Spleen (tissue), 11 donors: Measurements from ENCODE around the gene MYO7A. TPM values are rescaled to one million over a fixed set of nuclear protein-coding genes. Genes with fewer than 3 reads are reported as not detected.

Experiments used
- DNase-seq: peaks from one replicate; pipeline ENCODE4 v3.0.0-alpha.2; 2020
- H3K27ac ChIP-seq, 8 donors: fragments of 200-600 bp; sonication (generic) in 7 of 8; 1 replicate in 4 of 8; 2 replicates in 4 of 8; pipeline versions ENCODE4 v1.5.0 to v1.8.0; 2016 to 2021; ENCODE audit warnings: inconsistent platforms in 4 of 8, mild to moderate bottlenecking in 4 of 8, moderate library complexity in 1 of 8
- H3K27me3 ChIP-seq, 7 donors: fragments of 200-600 bp; sonication (generic) in 6 of 7; replicated peaks in 1 of 7; 1 replicate in 4 of 7; 2 replicates in 3 of 7; pipeline versions ENCODE4 v1.5.0 to v1.8.0; 2016 to 2021; ENCODE audit warnings: inconsistent platforms in 3 of 7, mild to moderate bottlenecking in 1 of 7
- H3K36me3 ChIP-seq, 6 donors: fragments of 200-600 bp; sonication (generic) in 5 of 6; 1 replicate in 4 of 6; 2 replicates in 2 of 6; pipeline versions ENCODE4 v1.5.0 to v1.8.0; 2016 to 2021; ENCODE audit warnings: inconsistent platforms in 2 of 6
- H3K4me1 ChIP-seq, 6 donors: fragments of 200-600 bp; sonication (generic) in 5 of 6; 1 replicate in 3 of 6; 2 replicates in 3 of 6; pipeline versions ENCODE4 v1.5.0 to v1.8.0; 2016 to 2021; ENCODE audit warnings: inconsistent platforms in 3 of 6
- H3K4me3 ChIP-seq, 8 donors: fragments of 200-600 bp; sonication (generic) in 7 of 8; 1 replicate in 4 of 8; 2 replicates in 4 of 8; pipeline versions ENCODE4 v1.5.0 to v1.8.0; 2016 to 2021; ENCODE audit warnings: inconsistent platforms in 4 of 8, mild to moderate bottlenecking in 4 of 8, moderate library complexity in 2 of 8
- H3K9me3 ChIP-seq, 8 donors: fragments of 200-600 bp; sonication (generic) in 7 of 8; 1 replicate in 4 of 8; 2 replicates in 4 of 8; pipeline versions ENCODE4 v1.5.0 to v1.8.0; 2016 to 2021; ENCODE audit warnings: inconsistent platforms in 4 of 8
- CTCF ChIP-seq, 11 experiments: fragments of 200-600 bp in 7 of 11; fragments of 450-650 bp in 4 of 11; sonication (generic) in 4 of 11; IDR thresholded peaks in 8 of 11; conservative IDR thresholded peaks in 3 of 11; 1 replicate in 7 of 11; 2 replicates in 4 of 11; pipeline versions ENCODE4 v1.4.0 to v1.8.0; 2016 to 2021; ENCODE audit warnings: antibody characterized with exemption in 11 of 11, inconsistent platforms in 4 of 11, mild to moderate bottlenecking in 1 of 11
- POLR2A ChIP-seq, 3 donors: fragments of 450-650 bp; IDR thresholded peaks; one replicate each; pipeline ENCODE4 v1.5.1; 2017; ENCODE audit warnings: antibody characterized with exemption in 3 of 3, mild to moderate bottlenecking in 1 of 3
- POLR2AphosphoS5 ChIP-seq, 3 donors: sonication (generic); formaldehyde crosslinking; IDR thresholded peaks; one replicate each; pipeline ENCODE4 v1.5.1; 2017; ENCODE audit warnings: antibody characterized with exemption in 3 of 3
- WGBS, 5 donors: extraction: QIAGEN DNeasy Blood & Tissue Kit in 3 of 5; methylation state at CpG; one replicate each; pipeline versions ENCODE4 v1.1.5 to v1.1.7; 2013 to 2018; 5-methylcytosine and 5-hydroxymethylcytosine counted together
- intact Hi-C: fragments of 100-400 bp; cut with DNase I; formaldehyde crosslinking; loops from one replicate; pipeline ENCODE4 v1.15.0; 2023; ENCODE audit warnings: low total_unique reads
- polyA plus RNA-seq, 3 donors: library from polyadenylated mRNA; stranded (reverse); fragments of 200-250 nt; gene quantifications; one replicate each; pipeline ENCODE4 v1.2.1, GENCODE V29; 2013
- total RNA-seq, 7 donors: library from RNA; depleted of rRNA in 3 of 7; stranded (reverse); fragments of >200 nt in 3 of 7; fragmentation: NEBNext Ultra II Directional in 4 of 7; extraction: Animal tissue kit (Norgen Biotek cat#: 25700) in 4 of 7; gene quantifications; one replicate each; pipeline versions ENCODE4 v1.1.0 to v1.2.1, GENCODE V29; 2016 to 2021
- donor health status: healthy with polysubstance abuse.
- donor health status: DM: no; HTN: no; CAD: no; lungs with moderate emphysema.
- donor health status: DM: no; HTN: no; CAD: no.
- donor health status: Bipolar disorder and iron deficiency.
- donor health status: healthy.
- donor health status: DM: no; HTN: no; CAD: no.
- donor health status: DM: yes; HTN: yes; CAD: no.

Gene MYO7A
- total and polyA plus RNA-seq, 10 donors, result 3.5 to 147 (median 33.0) TPM

GRCh38 chr11:77123591-77123990, 4.5 kb upstream of the MYO7A start:
- H3K4me3 ChIP-seq, result no peak overlapping the region
- no peak overlapping the region for H3K27ac ChIP-seq
- WGBS, 5 donors, result 86 to 93% (median 90%) methylated on average over 3 to 8 of the region's 8 CpGs
- intact Hi-C loops, result no loop called here
- H3K36me3 ChIP-seq, result peaks cover 0 to 42% (median 0%) of the 10 kb centered on the region in 6 donors
- H3K9me3 ChIP-seq, result no peaks in the 10 kb centered on the region
- no peak for DNase-seq
- H3K4me1 ChIP-seq, result peaks cover 13 to 21% (median 18%) of the 10 kb centered on the region in 6 donors
- TF ChIP-seq CTCF (IDR thresholded peaks at IDR 0.05 in 8 of 11, conservative IDR thresholded peaks at IDR 0.05 in 3 of 11), result no peak
- TF ChIP-seq POLR2AphosphoS5 (IDR thresholded peaks at IDR 0.05), result no peak
- TF ChIP-seq POLR2A (IDR thresholded peaks at IDR 0.05), result no peak
- peaks cover 0 to 27% (median 0%) of the 10 kb centered on the region in 7 donors for H3K27me3 ChIP-seq

GRCh38 chr11:77124041-77124440, 4.0 kb upstream of the MYO7A start:
- H3K36me3 ChIP-seq, result peaks cover 0 to 42% (median 0%) of the 10 kb centered on the region in 6 donors
- no peaks in the 10 kb centered on the region for H3K9me3 ChIP-seq
- DNase-seq, result no peak
- no peak overlapping the region for H3K27ac ChIP-seq
- no peak overlapping the region for H3K4me3 ChIP-seq
- 88 to 96% (median 91%) methylated on average over 8 of the region's 8 CpGs for whole genome bisulfite sequencing, 5 donors
- intact Hi-C loops, result no loop called here
- H3K4me1 ChIP-seq, result peaks cover 13 to 22% (median 18%) of the 10 kb centered on the region in 6 donors
- H3K27me3 ChIP-seq, result peaks cover 0 to 27% (median 0%) of the 10 kb centered on the region in 7 donors
- TF ChIP-seq POLR2A (IDR thresholded peaks at IDR 0.05) (no peak), POLR2AphosphoS5 (IDR thresholded peaks at IDR 0.05) (no peak), CTCF (IDR thresholded peaks at IDR 0.05 in 8 of 11, conservative IDR thresholded peaks at IDR 0.05 in 3 of 11) (no peak)

GRCh38 chr11:77124488-77124887, 3.6 kb upstream of the MYO7A start:
- no peak for DNase-seq
- Histone ChIP-seq H3K9me3 (no peaks in the 10 kb centered on the region), H3K36me3 (peaks cover 0 to 42% (median 0%) of the 10 kb centered on the region in 6 donors), H3K4me3 (no peak overlapping the region), H3K27me3 (peaks cover 0 to 27% (median 0%) of the 10 kb centered on the region in 7 donors), H3K4me1 (peaks cover 13 to 22% (median 18%) of the 10 kb centered on the region in 6 donors), H3K27ac (no peak overlapping the region)
- 88 to 98% (median 94%) methylated on average over 6 of the region's 6 CpGs for WGBS, 5 donors
- intact Hi-C loops, result no loop called here
- no peak for TF ChIP-seq CTCF (IDR thresholded peaks at IDR 0.05 in 8 of 11, conservative IDR thresholded peaks at IDR 0.05 in 3 of 11)
- no peak for TF ChIP-seq POLR2AphosphoS5 (IDR thresholded peaks at IDR 0.05)
- TF ChIP-seq POLR2A (IDR thresholded peaks at IDR 0.05), result no peak

DNA sequence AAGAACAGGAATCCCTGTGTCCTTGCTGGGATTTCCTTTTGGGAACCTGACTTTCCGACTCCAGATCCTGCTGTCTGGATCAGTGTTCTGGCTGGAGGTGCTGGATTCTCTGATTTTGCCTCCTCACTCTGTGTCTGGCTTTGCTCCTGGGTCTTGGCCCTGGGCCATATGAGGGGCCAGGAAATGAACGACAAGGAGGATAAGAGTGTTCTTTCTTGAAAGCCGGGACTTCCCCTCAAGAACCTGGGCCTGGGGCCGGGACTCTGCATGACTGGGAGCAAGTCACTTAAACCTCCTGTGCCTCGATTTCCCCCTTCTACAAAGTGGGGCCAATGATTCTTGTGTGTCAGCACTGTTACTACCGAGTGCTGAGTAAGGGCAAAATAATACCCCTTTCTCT, 2.9 kb upstream of the MYO7A start:
- Histone ChIP-seq H3K9me3 (no peaks in the 10 kb centered on the region), H3K27ac (no peak overlapping the region), H3K36me3 (peaks cover 0 to 42% (median 0%) of the 10 kb centered on the region in 6 donors), H3K4me3 (no peak overlapping the region), H3K27me3 (peaks cover 0 to 27% (median 0%) of the 10 kb centered on the region in 7 donors), H3K4me1 (peaks cover 13 to 22% (median 18%) of the 10 kb centered on the region in 6 donors)
- intact Hi-C loops, result loop anchor here (5.0 kb wide), 2 partner anchors 62 to 422 kb away; no protein-coding TSS in a partner anchor
- WGBS, 5 donors, result 29 to 43% (median 31%) methylated on average over 6 of the region's 6 CpGs
- no peak for DNase-seq
- TF ChIP-seq POLR2AphosphoS5 (IDR thresholded peaks at IDR 0.05) (no peak), CTCF (IDR thresholded peaks at IDR 0.05 in 8 of 11, conservative IDR thresholded peaks at IDR 0.05 in 3 of 11) (no peak), POLR2A (IDR thresholded peaks at IDR 0.05) (no peak)
